IMR-90 (cell line): ENCODE results near the gene ROBO2. TPM values are rescaled to one million over a fixed set of nuclear protein-coding genes. Genes with fewer than 3 reads are reported as not detected.

ENCODE experiments used
- ATAC-seq: fragments of 200-7000 bp; cut with Tn5 transposase; 2 replicates; pipeline ENCODE4 v1.9.1; 2020; ENCODE audit warnings: low read depth, mild to moderate bottlenecking, moderate library complexity
- BruUV-seq: library from RNA; stranded (reverse); fragments of 400-500 nt; replicated peaks from 2 replicates; lab custom pipeline; 2021; lab: Mats Ljungman, UMichigan
- CTCF ChIA-PET: fragments of 300-600 bp; formaldehyde crosslinking; extraction: SDS; loops from one replicate; lab custom pipeline; 2021; ENCODE audit warnings: antibody characterized with exemption; lab: Yijun Ruan, JAX
- POLR2A ChIA-PET: fragments of 300-600 bp; sonication (Branson Sonifier 250); formaldehyde crosslinking; loops from one replicate; lab custom pipeline; 2022; ENCODE audit warnings: antibody characterized with exemption; ENCODE audit not compliant: unreplicated experiment; lab: Charles Lee
- DNase-seq: peaks from one replicate; pipeline ENCODE4 v3.0.0; 2013
- H2AFZ ChIP-seq: replicated peaks from 2 replicates; pipeline ENCODE3; 2013; ENCODE audit warnings: low read length, mild to moderate bottlenecking; ENCODE audit not compliant: poor library complexity
- H2AK5ac ChIP-seq: 2 replicates; pipeline ENCODE4 v1.6.1; 2013; ENCODE audit warnings: low read depth, low read length, inconsistent platforms
- H2AK9ac ChIP-seq: replicated peaks from 2 replicates; pipeline ENCODE3; 2013; ENCODE audit warnings: mild to moderate bottlenecking, low read depth, low read length, moderate library complexity; ENCODE audit not compliant: poor library complexity
- H2BK120ac ChIP-seq: 2 replicates; pipeline ENCODE4 v1.6.1; 2013; ENCODE audit warnings: low read depth, low read length, inconsistent platforms
- H2BK15ac ChIP-seq: 3 replicates; pipeline ENCODE4 v1.6.1; 2013; ENCODE audit warnings: low read depth, low read length, inconsistent platforms
- H2BK20ac ChIP-seq: 2 replicates; pipeline ENCODE4 v1.6.1; 2013; ENCODE audit warnings: low read depth, mild to moderate bottlenecking, inconsistent platforms, low read length, moderate library complexity
- H2BK5ac ChIP-seq: 2 replicates; pipeline ENCODE4 v1.6.1; 2013; ENCODE audit warnings: mild to moderate bottlenecking, low read depth, low read length, inconsistent platforms; ENCODE audit not compliant: poor library complexity, severe bottlenecking
- H3K14ac ChIP-seq: replicated peaks from 2 replicates; pipeline ENCODE4 v1.6.1; 2013; ENCODE audit warnings: low read depth, low read length, inconsistent platforms
- H3K18ac ChIP-seq: 2 replicates; pipeline ENCODE4 v1.6.1; 2013; ENCODE audit warnings: low read depth, low read length, control low read depth
- H3K23ac ChIP-seq: 2 replicates; pipeline ENCODE4 v1.6.1; 2013; ENCODE audit warnings: low read depth, low read length, inconsistent platforms
- H3K27ac ChIP-seq: 2 replicates; pipeline ENCODE4 v1.5.1; 2013; ENCODE audit warnings: mild to moderate bottlenecking, control low read depth, low read length; ENCODE audit not compliant: insufficient read depth
- H3K27me3 ChIP-seq: 2 replicates; pipeline ENCODE4 v1.6.1; 2013; ENCODE audit warnings: low read length; ENCODE audit not compliant: control insufficient read depth, insufficient read depth
- H3K36me3 ChIP-seq: 2 replicates; pipeline ENCODE4 v1.6.1; 2013; ENCODE audit warnings: low read length, mixed read lengths; ENCODE audit not compliant: control insufficient read depth, insufficient read depth
- H3K4ac ChIP-seq: 2 replicates; pipeline ENCODE4 v1.6.1; 2013; ENCODE audit warnings: low read depth, low read length, inconsistent platforms
- H3K4me1 ChIP-seq: 2 replicates; pipeline ENCODE4 v1.6.1; 2013; ENCODE audit warnings: low read length, mixed read lengths; ENCODE audit not compliant: control insufficient read depth, insufficient read depth
- H3K4me2 ChIP-seq: 2 replicates; pipeline ENCODE4 v1.6.1; 2013; ENCODE audit warnings: low read depth, mild to moderate bottlenecking, control low read depth, low read length, moderate library complexity
- H3K4me3 ChIP-seq: 2 replicates; pipeline ENCODE4 v1.5.1; 2013; ENCODE audit warnings: low read depth, mild to moderate bottlenecking, control low read depth, low read length, moderate library complexity; ENCODE audit not compliant: insufficient read depth
- H3K56ac ChIP-seq: 2 replicates; pipeline ENCODE4 v1.6.1; 2013; ENCODE audit warnings: low read length, inconsistent platforms; ENCODE audit not compliant: insufficient read depth; ENCODE audit errors: extremely low read depth
- H3K79me1 ChIP-seq, 2 experiments: 2 replicates each; pipeline ENCODE4 v1.6.1; 2013; ENCODE audit warnings: low read length in 2 of 2, inconsistent platforms in 1 of 2, low read depth in 1 of 2
- H3K9ac ChIP-seq: 2 replicates; pipeline ENCODE4 v1.6.1; 2013; ENCODE audit warnings: low read depth, low read length, control low read depth
- H3K9me1 ChIP-seq: 2 replicates; pipeline ENCODE4 v1.6.1; 2013; ENCODE audit warnings: low read length, inconsistent platforms; ENCODE audit not compliant: insufficient read depth
- H3K9me3 ChIP-seq: 2 replicates; pipeline ENCODE4 v1.6.1; 2013; ENCODE audit warnings: low read length; ENCODE audit not compliant: control insufficient read depth, insufficient read depth
- H4K20me1 ChIP-seq: 2 replicates; pipeline ENCODE4 v1.6.1; 2013; ENCODE audit warnings: low read length, inconsistent platforms; ENCODE audit not compliant: insufficient read depth
- H4K5ac ChIP-seq: 2 replicates; pipeline ENCODE4 v1.6.1; 2013; ENCODE audit warnings: mild to moderate bottlenecking, low read depth, low read length, control low read depth
- H4K8ac ChIP-seq, 2 experiments: 2 replicates each; pipeline ENCODE4 v1.6.1; 2013; ENCODE audit warnings: low read depth in 2 of 2, low read length in 2 of 2, control low read depth in 1 of 2, inconsistent platforms in 1 of 2
- H4K91ac ChIP-seq: 2 replicates; pipeline ENCODE4 v1.6.1; 2013; ENCODE audit warnings: low read depth, low read length, inconsistent platforms; ENCODE audit not compliant: insufficient read depth
- BHLHE40 ChIP-seq: fragments of 150-350 bp; IDR thresholded peaks from 2 replicates; pipeline ENCODE4 v1.6.1; 2016; ENCODE audit warnings: mild to moderate bottlenecking, low read depth, low read length
- CEBPB ChIP-seq: IDR thresholded peaks from 2 replicates; pipeline ENCODE4 v1.6.1; 2012; ENCODE audit warnings: low read depth, low read length, improper control_type of control experiment
- CHD1 ChIP-seq: IDR thresholded peaks from 2 replicates; pipeline ENCODE4 v1.6.1; 2012; ENCODE audit warnings: low read depth, low read length, improper control_type of control experiment
- FOS ChIP-seq: fragments of 150-350 bp; IDR thresholded peaks from 2 replicates; pipeline ENCODE4 v1.6.1; 2016; ENCODE audit warnings: low read depth, low read length
- MAFK ChIP-seq: IDR thresholded peaks from 2 replicates; pipeline ENCODE4 v1.6.1; 2012; ENCODE audit warnings: low read depth, low read length, improper control_type of control experiment
- MAZ ChIP-seq: IDR thresholded peaks from 2 replicates; pipeline ENCODE4 v1.6.1; 2012; ENCODE audit warnings: low read depth, mild to moderate bottlenecking, low read length, improper control_type of control experiment, moderate library complexity, borderline replicate concordance
- MXI1 ChIP-seq: IDR thresholded peaks from 2 replicates; pipeline ENCODE4 v1.6.1; 2012; ENCODE audit warnings: low read depth, mild to moderate bottlenecking, low read length, moderate library complexity, borderline replicate concordance
- NFE2L2 ChIP-seq: fragments of 150-350 bp; IDR thresholded peaks from 2 replicates; pipeline ENCODE4 v1.6.1; 2016; ENCODE audit warnings: low read depth, mild to moderate bottlenecking, low read length
- POLR2A ChIP-seq: IDR thresholded peaks from 2 replicates; pipeline ENCODE4 v1.6.1; 2012; ENCODE audit warnings: mild to moderate bottlenecking, low read depth, low read length
- RAD21 ChIP-seq: IDR thresholded peaks from 2 replicates; pipeline ENCODE4 v1.6.1; 2012; ENCODE audit warnings: low read length, improper control_type of control experiment
- RCOR1 ChIP-seq: IDR thresholded peaks from 2 replicates; pipeline ENCODE4 v1.6.1; 2012; ENCODE audit warnings: mild to moderate bottlenecking, low read length, improper control_type of control experiment; ENCODE audit not compliant: insufficient replicate concordance
- RFX5 ChIP-seq: IDR thresholded peaks from 2 replicates; pipeline ENCODE4 v1.8.0; 2012; ENCODE audit warnings: low read depth, mild to moderate bottlenecking, low read length, moderate library complexity
- SMC3 ChIP-seq: fragments of 150-350 bp; IDR thresholded peaks from 2 replicates; pipeline ENCODE4 v1.6.1; 2016; ENCODE audit warnings: low read depth, mild to moderate bottlenecking, antibody characterized with exemption, low read length, moderate library complexity
- USF2 ChIP-seq: fragments of 150-350 bp; IDR thresholded peaks from 2 replicates; pipeline ENCODE4 v1.6.1; 2017; ENCODE audit warnings: mild to moderate bottlenecking, antibody characterized with exemption, low read length, low read depth
- WGBS, 2 experiments: methylation state at CpG; one replicate each; pipeline versions ENCODE4 v1.1.5 to v1.1.7; 2013; ENCODE audit warnings: missing lambda C conversion rate in 2 of 2; ENCODE audit not compliant: insufficient read length in 1 of 2; ENCODE audit errors: extremely low coverage in 2 of 2; 5-methylcytosine and 5-hydroxymethylcytosine counted together
- dilution Hi-C: fragments of 300-500 bp; cut with HindIII; formaldehyde crosslinking; loops from one replicate; pipeline ENCODE4 v1.14.3; 2018; ENCODE audit warnings: low sequenced_read_pairs; ENCODE audit not compliant: unreplicated experiment
- in situ Hi-C: fragments of 300-500 bp; cut with MboI; formaldehyde crosslinking; loops from 3 replicates; pipeline ENCODE4 v1.14.3; 2019; ENCODE audit warnings: low sequenced_read_pairs, inconsistent platforms, mixed read lengths
- intact Hi-C: fragments of 100-400 bp; cut with micrococcal nuclease; formaldehyde crosslinking; loops from 2 replicates; pipeline ENCODE4 v1.10.0; 2022
- polyA plus RNA-seq, 3 experiments: library from polyadenylated mRNA; depleted of rRNA; stranded (reverse); fragments of >200 nt; gene quantifications; 2 replicates each; pipeline ENCODE4 v1.2.3, GENCODE V29; 2012; ENCODE audit warnings: low replicate concordance in 1 of 3
- total RNA-seq: library from RNA; depleted of rRNA; stranded (reverse); fragments of >200 nt; gene quantifications from 2 replicates; pipeline ENCODE4 v1.2.3, GENCODE V29; 2012
- TF ChIP-seq, protein P1 (sequence below): fragments of 150-350 bp; IDR thresholded peaks from 2 replicates; pipeline ENCODE4 v1.6.1; 2016; ENCODE audit warnings: low read depth, mild to moderate bottlenecking, low read length, moderate library complexity, borderline replicate concordance
- TF ChIP-seq, protein P2 (sequence below): conservative IDR thresholded peaks from 2 replicates; pipeline ENCODE4 v1.5.1; 2012; ENCODE audit warnings: mild to moderate bottlenecking, low read depth, low read length, improper control_type of control experiment

The ROBO2 gene
- total and polyA plus RNA-seq, 2 of the 4 experiments (the other 2 are of a cell fraction) = 9.3 to 14.5 TPM

DNA sequence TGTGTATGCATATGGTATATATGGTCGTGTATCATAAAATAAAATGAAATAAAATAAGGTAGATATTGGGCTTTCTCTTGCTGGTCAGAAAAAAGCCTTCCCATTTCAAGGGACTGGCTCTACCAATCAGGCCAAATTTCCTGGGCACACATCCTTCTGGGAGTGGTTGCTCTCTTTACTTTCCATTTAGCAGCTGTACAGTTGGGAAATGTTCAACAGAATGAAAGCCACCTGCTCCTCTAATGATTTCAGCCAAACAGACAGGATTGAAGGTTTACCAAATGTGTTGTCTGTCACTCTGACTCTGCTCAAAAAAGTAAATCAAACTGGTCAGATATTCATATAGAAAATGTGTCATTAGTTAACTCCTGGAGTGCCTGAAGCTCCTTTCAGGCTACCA is 380.4 kb downstream of the ROBO2 start:
- Histone ChIP-seq H4K8ac (no peak overlapping the region), H3K27me3 (no peaks in the 10 kb centered on the region), H3K9me1 (no peaks in the 10 kb centered on the region), H2BK15ac (no peak overlapping the region), H2BK5ac (no peak overlapping the region), H3K56ac (no peak overlapping the region), H3K4me3 (no peak overlapping the region), H2AFZ (no peak overlapping the region), H2BK120ac (no peak overlapping the region), H4K91ac (no peak overlapping the region), H4K5ac (no peak overlapping the region), H4K20me1 (no peaks in the 10 kb centered on the region), H3K9ac (no peak overlapping the region), H3K4me2 (no peak overlapping the region), H3K4ac (no peak overlapping the region), H3K18ac (no peak overlapping the region), H3K9me3 (no peaks in the 10 kb centered on the region), H2AK9ac (no peak overlapping the region), H3K4me1 (no peaks in the 10 kb centered on the region), H2BK20ac (no peak overlapping the region), H3K27ac (no peak overlapping the region), H3K23ac (no peak overlapping the region), H3K79me1 (no peaks in the 10 kb centered on the region), H3K36me3 (no peaks in the 10 kb centered on the region), H3K14ac (no peak overlapping the region), H2AK5ac (no peak overlapping the region)
- no peak for TF ChIP-seq MAZ
- no peak for TF ChIP-seq BHLHE40
- TF ChIP-seq SMC3 = no peak
- TF ChIP-seq RFX5 = no peak
- no peak for TF ChIP-seq MXI1
- no peak for TF ChIP-seq USF2
- TF ChIP-seq POLR2A = no peak
- TF ChIP-seq, protein P1, sequence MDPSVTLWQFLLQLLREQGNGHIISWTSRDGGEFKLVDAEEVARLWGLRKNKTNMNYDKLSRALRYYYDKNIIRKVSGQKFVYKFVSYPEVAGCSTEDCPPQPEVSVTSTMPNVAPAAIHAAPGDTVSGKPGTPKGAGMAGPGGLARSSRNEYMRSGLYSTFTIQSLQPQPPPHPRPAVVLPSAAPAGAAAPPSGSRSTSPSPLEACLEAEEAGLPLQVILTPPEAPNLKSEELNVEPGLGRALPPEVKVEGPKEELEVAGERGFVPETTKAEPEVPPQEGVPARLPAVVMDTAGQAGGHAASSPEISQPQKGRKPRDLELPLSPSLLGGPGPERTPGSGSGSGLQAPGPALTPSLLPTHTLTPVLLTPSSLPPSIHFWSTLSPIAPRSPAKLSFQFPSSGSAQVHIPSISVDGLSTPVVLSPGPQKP = no peak
- no peak for TF ChIP-seq RCOR1
- no peak for TF ChIP-seq FOS
- no peak for TF ChIP-seq CEBPB
- no peak for TF ChIP-seq CHD1
- TF ChIP-seq MAFK = no peak
- no peak for TF ChIP-seq NFE2L2
- no peak for TF ChIP-seq RAD21
- TF ChIP-seq, protein P2, sequence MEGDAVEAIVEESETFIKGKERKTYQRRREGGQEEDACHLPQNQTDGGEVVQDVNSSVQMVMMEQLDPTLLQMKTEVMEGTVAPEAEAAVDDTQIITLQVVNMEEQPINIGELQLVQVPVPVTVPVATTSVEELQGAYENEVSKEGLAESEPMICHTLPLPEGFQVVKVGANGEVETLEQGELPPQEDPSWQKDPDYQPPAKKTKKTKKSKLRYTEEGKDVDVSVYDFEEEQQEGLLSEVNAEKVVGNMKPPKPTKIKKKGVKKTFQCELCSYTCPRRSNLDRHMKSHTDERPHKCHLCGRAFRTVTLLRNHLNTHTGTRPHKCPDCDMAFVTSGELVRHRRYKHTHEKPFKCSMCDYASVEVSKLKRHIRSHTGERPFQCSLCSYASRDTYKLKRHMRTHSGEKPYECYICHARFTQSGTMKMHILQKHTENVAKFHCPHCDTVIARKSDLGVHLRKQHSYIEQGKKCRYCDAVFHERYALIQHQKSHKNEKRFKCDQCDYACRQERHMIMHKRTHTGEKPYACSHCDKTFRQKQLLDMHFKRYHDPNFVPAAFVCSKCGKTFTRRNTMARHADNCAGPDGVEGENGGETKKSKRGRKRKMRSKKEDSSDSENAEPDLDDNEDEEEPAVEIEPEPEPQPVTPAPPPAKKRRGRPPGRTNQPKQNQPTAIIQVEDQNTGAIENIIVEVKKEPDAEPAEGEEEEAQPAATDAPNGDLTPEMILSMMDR = no peak
- in situ Hi-C loops (no loop called here), dilution Hi-C loops (no loop called here), intact Hi-C loops (no loop called here)
- WGBS, 2 experiments = no CpG with 5 or more reads among the region's 1 CpG
- ChIA-PET CTCF (no interaction called here), POLR2A (no interaction called here)
- ATAC-seq = no peak
- no TSS peak for BruUV-seq
- DNase-seq = no peak
